GM15510 (cell line): Measurements from ENCODE around the gene RTL1.

ENCODE experiments used
- POLR2A ChIP-seq: IDR thresholded peaks from 3 replicates; pipeline ENCODE4 v1.6.1; 2011; ENCODE audit warnings: borderline replicate concordance; ENCODE audit not compliant: insufficient read length; ENCODE audit errors: extremely low read depth

The RTL1 gene

GRCh38 chr14:100902295-100903133 lies 1.0 kb downstream of the RTL1 start:
- TF ChIP-seq POLR2A = no peak

GRCh38 chr14:100901391-100902183 lies 1.9 kb downstream of the RTL1 start:
- no peak for TF ChIP-seq POLR2A

DNA sequence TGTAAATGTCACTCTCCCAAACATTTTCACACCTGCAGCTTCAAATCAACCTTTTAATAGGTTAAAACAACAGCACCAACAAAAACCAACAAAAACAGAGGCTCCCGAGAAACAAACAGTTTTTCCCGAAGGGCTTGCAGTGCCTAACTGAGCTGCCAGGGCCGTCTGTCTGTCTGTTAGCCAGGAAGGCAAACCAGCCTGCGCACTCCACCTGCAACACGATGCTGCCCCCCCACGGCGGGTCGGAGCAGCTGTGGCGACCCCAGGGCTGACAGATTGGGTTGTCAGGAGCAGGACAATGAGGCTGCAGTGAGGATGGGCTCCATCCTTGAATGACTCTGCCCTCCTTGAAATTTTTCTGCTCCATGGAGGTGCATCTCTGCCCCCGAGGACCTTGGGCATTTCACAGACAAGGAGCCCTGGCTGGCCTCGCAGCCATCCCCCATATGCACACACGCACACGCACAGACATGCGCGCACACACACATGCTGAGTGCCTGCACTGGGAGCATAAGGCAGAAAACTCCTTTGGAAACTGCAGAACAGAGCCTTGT lies 2.6 kb downstream of the RTL1 start:
- TF ChIP-seq POLR2A = no peak

DNA sequence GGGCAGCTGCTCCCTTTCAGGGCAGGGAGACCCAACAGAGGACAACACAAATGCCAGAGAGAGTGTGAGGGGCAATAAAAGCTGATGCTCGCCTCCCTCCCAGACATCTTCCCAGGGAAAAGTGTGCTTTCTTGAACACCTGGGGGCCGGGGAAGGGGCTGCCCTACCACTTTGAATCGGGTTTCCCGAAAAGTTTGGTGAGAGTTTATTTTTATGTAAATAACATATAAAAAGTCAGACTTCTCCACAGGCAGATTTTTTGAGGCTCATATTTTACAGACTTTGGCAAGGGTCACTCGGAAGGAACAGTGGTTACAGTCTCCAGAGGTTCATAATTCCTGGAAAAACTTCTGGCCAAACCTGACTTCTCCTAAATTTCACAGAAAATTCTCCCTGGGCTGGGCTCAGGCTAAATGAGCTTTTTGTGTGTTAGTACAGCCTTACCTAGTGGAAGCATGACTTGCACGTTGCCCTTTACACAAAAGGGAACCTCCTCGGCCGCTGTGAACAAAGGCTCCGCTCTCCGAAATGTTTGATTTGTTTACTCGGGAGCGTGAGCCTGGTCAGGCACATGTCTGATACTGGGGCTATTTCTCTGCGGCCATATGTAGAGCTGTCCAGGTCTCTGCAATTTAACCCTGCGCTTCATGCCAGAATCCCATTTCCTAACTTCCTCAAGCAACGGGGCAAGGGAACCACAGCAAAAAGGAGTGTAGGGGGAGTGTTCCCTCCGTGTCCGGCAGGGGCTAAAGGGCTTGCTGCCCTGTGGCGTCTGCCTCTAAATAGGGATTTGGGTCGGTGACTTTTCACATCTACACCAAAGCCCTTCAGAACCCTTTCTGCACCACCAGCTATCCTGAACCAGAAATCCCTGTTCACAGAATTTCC lies 3.4 kb downstream of the RTL1 start:
- TF ChIP-seq POLR2A = no peak

DNA sequence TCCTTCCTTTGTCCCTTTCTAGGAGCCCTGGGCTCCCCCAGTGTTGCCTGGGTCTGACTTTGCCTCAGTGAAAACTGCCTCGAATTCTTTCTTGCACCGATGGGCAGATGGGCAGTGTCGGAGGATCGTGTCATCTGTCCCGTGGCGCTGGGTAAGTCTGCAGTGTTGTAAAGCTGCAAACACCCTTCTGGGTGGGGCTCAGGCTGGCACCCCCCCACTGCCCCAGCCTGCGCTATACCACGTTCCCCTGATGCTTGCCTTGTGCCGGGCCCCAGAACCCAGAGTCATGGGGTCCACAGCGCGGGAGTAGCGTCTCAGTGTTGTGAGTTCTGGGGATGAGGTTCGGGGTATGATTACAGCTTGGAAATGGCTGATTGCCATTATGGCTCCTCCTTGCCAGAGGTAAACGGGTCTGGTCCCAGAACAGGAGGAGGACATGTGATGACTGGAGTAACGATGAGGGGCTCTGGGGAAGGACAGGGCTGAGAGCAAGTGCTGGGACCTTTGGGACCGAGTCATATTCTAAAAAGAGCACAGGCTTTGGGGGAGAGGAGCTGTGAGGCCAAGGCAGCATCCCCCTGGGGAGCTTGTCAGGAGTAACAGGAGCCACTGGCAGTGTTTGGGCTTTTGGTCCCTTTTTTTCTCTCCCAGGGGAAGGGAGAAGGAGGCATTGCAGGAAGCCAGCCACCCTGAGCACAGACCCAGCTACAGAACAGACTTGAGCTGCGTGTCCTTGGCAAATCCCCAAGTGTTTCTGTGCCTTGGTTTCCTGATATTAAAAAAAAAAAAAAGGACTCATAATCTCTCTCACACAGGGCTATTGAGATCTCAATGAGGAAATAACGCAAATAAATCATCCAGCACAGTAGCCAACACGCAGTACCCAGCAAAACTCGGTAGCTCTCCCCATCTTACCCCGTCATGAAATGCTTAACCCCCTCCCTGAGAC lies 4.3 kb downstream of the RTL1 start:
- TF ChIP-seq POLR2A = no peak

DNA sequence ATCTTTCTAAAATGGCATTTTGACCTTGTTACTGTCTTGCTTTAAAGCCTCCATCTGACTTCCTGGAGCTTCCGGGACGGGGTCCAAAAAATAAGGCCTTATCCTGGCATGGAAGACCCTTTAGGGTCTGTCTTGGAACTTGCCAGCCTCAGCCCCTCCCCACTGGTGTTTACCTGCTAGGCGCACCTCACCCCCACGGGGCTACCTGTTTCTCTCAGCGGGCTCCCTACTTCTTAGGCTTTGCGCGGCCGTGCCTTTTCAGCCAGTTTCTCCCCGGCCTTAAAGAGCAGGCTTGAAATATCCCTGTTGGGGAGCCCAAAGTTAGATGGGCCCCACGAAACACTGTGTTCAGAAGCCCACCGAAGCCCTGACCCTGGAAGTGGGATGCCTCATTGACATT lies 5.1 kb downstream of the RTL1 start:
- no peak for TF ChIP-seq POLR2A

DNA sequence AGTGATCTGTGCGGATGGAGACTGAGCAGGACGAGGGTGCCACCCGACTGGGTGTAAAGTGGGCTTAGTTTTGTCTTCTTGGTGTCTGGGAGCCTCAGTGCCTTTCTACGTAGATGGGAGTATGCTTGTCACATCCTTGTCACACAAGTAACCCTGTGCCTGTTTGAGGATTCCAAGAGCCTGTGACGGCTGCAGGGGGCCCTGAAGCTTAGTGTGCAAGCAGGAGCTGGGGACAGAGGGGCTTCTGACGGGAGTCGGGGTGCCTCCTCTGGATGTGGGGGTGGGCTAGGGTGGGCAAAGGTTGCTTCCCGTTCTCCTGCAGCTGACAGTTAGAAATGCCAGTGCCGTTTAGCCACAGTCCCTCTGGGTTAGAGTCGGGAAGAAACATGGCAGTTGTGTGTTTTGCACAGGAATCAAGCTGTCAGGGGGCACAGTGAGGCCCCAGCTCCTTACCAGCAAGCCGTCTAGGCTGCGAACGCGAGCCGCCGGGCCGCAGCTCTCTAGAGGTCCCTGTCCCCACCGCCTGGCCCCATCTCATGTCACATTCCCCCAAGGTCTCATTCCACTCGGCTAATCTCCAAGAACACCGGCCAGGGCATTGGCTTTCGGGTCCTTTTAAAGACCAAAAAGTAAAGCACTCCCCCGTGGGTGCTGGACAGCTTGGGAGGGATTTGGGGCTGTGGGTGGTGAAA lies 7.0 kb downstream of the RTL1 start:
- TF ChIP-seq POLR2A = no peak

DNA sequence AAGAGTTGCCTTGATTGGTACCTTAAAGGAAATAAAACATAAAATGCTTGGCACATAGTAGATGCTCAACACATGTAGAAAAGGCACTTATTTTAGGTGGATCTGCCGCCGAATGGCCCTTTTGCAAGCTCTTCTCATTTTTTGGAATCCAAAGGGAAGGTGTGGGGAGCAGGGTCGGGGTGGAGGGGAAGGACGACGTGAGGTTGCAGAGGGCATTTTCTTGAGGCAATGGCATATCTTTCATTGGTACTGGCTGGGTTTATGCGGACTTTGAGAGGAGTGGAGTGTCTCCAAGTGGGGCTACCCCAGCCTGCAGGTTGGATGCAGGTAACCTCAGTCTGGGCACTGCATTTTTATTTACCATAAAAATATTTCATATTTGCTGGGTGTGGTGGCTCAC lies 8.1 kb downstream of the RTL1 start:
- TF ChIP-seq POLR2A = no peak

DNA sequence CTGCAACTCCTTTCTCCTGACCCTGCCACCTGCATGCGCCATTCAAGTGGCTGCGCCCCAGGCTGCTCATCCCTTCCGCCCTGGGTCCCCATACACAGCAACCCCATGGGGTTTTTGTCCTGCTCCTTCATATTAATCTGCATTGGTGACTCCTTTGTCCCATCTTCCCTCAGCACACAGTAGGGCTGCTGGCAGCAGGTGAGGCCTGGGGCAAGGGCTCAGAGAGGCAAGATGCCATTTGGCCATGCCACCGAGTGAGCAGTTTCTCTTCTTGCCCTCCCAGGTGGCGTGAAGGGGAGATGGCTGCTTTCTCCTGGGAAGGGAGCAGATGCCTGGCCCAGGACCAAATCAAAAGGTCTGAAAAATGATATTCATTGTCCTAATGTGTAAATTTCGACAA lies 9.1 kb downstream of the RTL1 start:
- no peak for TF ChIP-seq POLR2A

DNA sequence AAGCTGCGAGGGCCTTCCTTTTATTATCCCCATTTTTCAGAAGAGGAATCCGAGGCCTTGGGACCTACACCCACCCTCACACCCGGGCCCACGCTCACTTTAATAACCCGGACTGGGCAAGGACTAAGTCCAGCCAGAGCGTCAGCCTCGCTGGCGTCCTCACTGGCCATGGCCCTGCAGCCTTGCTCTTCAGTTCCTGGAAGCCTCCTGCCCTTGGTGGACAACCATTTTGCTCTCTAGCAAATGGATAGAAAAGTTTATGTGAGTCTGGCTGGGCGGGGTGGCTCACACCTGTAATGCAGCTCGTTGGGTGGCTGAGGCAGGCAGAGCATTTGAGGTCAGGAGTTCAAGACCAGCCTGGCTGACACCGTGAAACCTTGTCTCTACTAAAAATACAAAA lies 9.8 kb downstream of the RTL1 start:
- TF ChIP-seq POLR2A = no peak

DNA sequence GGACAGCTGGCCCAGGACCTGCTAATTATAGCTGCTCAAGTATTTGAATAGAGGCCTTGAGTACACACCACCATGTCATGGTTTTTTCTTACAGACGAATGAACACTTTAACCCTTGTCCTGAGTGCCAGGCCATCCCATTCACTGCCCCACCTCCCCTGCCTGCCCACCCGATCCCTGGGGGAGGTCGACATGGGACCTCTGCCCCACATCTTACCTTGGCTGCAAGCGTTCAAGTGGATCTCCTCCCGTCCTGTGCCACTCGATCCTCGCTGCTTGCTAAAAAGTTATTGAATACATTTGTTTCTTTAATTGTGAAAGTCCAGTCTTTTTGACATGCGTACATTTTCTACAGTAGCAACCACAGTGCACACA lies 10.3 kb downstream of the RTL1 start:
- no peak for TF ChIP-seq POLR2A

DNA sequence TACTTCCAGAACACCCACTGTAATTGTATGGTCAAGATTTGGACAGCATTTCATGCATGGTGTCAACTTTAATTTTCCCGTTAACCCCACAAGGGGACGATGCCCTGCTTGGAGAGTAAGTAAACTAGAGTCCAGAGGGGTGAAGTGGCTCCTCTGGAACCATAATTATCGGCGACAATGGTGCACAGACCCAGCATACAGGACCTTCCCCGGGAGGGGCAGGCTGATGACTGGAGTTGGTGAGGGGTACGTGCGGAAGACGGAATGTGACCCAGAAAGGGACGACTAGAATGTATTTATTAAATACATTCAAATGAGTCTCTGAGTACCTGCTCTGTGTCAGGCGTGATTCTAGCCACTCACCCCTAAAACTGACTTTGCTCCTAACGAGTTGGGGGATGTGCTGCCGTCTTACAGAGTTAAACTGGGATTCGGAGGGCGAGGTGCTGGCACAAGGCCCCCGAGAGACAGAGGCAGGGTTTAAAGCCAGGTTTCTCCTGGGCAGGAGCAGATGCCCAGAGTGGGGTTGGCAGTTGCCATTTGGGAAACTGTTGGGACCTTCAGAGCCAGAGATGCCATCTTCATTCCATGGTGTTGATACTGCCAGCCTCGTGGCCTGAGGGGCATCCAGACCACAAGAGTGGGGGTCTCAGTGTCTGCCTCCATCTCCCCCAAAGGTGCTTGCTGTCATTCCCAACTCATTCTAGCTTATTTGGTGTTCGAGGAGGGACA lies 10.9 kb downstream of the RTL1 start:
- TF ChIP-seq POLR2A = no peak
